Neural progenitor cell (in vitro differentiated cells): ENCODE results near the gene PRDM10. TPM values are rescaled to one million over a fixed set of nuclear protein-coding genes. Genes with fewer than 3 reads are reported as not detected.

ENCODE experiments used
- DNase-seq: peaks from one replicate; pipeline ENCODE4 v3.0.0-alpha.2; 2016; ENCODE audit warnings: low spot score
- H2AFZ ChIP-seq: fragments of 200-600 bp; sonication (generic); replicated peaks from 2 replicates; pipeline ENCODE4 v1.6.1; 2016; ENCODE audit warnings: antibody characterized with exemption
- H3F3A ChIP-seq: fragments of 200-600 bp; sonication (generic); 2 replicates; pipeline ENCODE4 v1.6.1; 2016; ENCODE audit warnings: antibody characterized with exemption, low read depth
- H3K27ac ChIP-seq: fragments of 200-600 bp; sonication (generic); 2 replicates; pipeline ENCODE4 v1.5.1; 2016; ENCODE audit warnings: mild to moderate bottlenecking
- H3K27me3 ChIP-seq: fragments of 200-600 bp; sonication (generic); 2 replicates; pipeline ENCODE4 v1.6.1; 2016; ENCODE audit warnings: mild to moderate bottlenecking, moderate library complexity
- H3K36me3 ChIP-seq: fragments of 200-600 bp; sonication (generic); 2 replicates; pipeline ENCODE4 v1.5.1; 2016
- H3K4me1 ChIP-seq: fragments of 200-600 bp; sonication (generic); 2 replicates; pipeline ENCODE4 v1.6.1; 2016; ENCODE audit warnings: mixed run types
- H3K4me2 ChIP-seq: fragments of 200-600 bp; sonication (generic); 2 replicates; pipeline ENCODE4 v1.6.1; 2016
- H3K4me3 ChIP-seq: fragments of 200-600 bp; sonication (generic); 2 replicates; pipeline ENCODE4 v1.5.1; 2016
- H3K79me2 ChIP-seq: fragments of 200-600 bp; sonication (generic); 2 replicates; pipeline ENCODE4 v1.6.1; 2016; ENCODE audit warnings: low read depth
- H3K9ac ChIP-seq: fragments of 200-600 bp; sonication (generic); 2 replicates; pipeline ENCODE4 v1.6.1; 2016
- H3K9me3 ChIP-seq: fragments of 200-600 bp; sonication (generic); 2 replicates; pipeline ENCODE4 v1.5.1; 2016; ENCODE audit warnings: low read depth
- H4K20me1 ChIP-seq: fragments of 200-600 bp; sonication (generic); 2 replicates; pipeline ENCODE4 v1.6.1; 2016; ENCODE audit warnings: low read depth
- H3K27ac Mint-ChIP-seq: 3 replicates; pipeline ENCODE4 v1.8.0; 2021; ENCODE audit warnings: mixed read lengths
- H3K27me3 Mint-ChIP-seq: 2 replicates; pipeline ENCODE4 v1.8.0; 2022; ENCODE audit warnings: low read depth, mild to moderate bottlenecking, inconsistent platforms, moderate library complexity, mixed read lengths; ENCODE audit not compliant: insufficient read depth
- H3K36me3 Mint-ChIP-seq: 3 replicates; pipeline ENCODE4 v1.8.0; 2021; ENCODE audit warnings: mixed read lengths
- H3K4me1 Mint-ChIP-seq: 3 replicates; pipeline ENCODE4 v1.8.0; 2021; ENCODE audit warnings: mixed read lengths
- H3K4me3 Mint-ChIP-seq: 3 replicates; pipeline ENCODE4 v1.8.0; 2021; ENCODE audit warnings: mild to moderate bottlenecking, moderate library complexity, mixed read lengths
- H3K9me3 Mint-ChIP-seq: 3 replicates; pipeline ENCODE4 v1.8.0; 2020; ENCODE audit warnings: mixed read lengths
- EZH2 ChIP-seq: fragments of 200-600 bp; sonication (generic); IDR thresholded peaks from 2 replicates; pipeline ENCODE4 v1.6.1; 2017; ENCODE audit warnings: antibody characterized with exemption, mild to moderate bottlenecking, moderate library complexity
- EZH2phosphoT487 ChIP-seq: fragments of 200-600 bp; sonication (generic); IDR thresholded peaks from 2 replicates; pipeline ENCODE4 v1.6.1; 2017; ENCODE audit warnings: antibody characterized with exemption
- total RNA-seq: library from RNA; depleted of rRNA; stranded (reverse); fragments of >200 nt; gene quantifications from 2 replicates; pipeline ENCODE4 v1.2.3, GENCODE V29; 2015; ENCODE audit warnings: low replicate concordance
- TF ChIP-seq, protein P1 (sequence below): fragments of 200-600 bp; sonication (generic); IDR thresholded peaks from 2 replicates; pipeline ENCODE4 v1.5.1; 2017; ENCODE audit warnings: antibody characterized with exemption, mild to moderate bottlenecking

Gene PRDM10, protein sequence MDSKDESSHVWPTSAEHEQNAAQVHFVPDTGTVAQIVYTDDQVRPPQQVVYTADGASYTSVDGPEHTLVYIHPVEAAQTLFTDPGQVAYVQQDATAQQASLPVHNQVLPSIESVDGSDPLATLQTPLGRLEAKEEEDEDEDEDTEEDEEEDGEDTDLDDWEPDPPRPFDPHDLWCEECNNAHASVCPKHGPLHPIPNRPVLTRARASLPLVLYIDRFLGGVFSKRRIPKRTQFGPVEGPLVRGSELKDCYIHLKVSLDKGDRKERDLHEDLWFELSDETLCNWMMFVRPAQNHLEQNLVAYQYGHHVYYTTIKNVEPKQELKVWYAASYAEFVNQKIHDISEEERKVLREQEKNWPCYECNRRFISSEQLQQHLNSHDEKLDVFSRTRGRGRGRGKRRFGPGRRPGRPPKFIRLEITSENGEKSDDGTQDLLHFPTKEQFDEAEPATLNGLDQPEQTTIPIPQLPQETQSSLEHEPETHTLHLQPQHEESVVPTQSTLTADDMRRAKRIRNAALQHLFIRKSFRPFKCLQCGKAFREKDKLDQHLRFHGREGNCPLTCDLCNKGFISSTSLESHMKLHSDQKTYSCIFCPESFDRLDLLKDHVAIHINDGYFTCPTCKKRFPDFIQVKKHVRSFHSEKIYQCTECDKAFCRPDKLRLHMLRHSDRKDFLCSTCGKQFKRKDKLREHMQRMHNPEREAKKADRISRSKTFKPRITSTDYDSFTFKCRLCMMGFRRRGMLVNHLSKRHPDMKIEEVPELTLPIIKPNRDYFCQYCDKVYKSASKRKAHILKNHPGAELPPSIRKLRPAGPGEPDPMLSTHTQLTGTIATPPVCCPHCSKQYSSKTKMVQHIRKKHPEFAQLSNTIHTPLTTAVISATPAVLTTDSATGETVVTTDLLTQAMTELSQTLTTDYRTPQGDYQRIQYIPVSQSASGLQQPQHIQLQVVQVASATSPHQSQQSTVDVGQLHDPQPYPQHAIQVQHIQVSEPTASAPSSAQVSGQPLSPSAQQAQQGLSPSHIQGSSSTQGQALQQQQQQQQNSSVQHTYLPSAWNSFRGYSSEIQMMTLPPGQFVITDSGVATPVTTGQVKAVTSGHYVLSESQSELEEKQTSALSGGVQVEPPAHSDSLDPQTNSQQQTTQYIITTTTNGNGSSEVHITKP
- 14.2 and 16.3 TPM in 2 replicates for total RNA-seq

DNA sequence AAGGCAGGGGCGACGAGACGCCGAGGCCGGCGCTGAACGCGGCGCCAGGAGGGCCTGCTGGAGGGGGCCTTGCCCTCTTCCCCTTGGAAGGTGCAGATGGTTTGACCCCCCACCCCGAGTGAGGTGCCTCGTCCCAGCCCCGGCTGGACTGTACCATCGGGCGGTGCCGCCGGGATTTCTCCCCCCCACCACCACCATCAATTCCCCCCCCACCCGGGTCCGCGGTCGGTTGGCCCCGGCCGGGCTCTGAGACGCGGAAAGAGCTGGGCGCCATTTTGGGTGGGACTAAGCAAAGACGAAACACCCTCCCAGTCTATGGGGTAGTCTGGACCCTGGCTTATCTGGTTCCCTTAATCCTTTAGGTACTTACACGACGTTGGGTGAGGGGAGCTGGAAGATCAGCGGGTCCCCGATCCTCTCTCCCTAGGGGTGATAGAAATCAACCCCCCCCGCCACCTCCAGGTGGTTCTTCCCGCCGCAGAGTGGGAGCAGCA is at the start of gene PRDM10:
Gene PRDM10 (minus strand): TSS at position 484 of the 494 bp plus-strand sequence. CDS start 41,871 bp downstream, outside the sequence.
- Histone ChIP-seq H3K4me2 (peak within 1 kb of the TSS; percentile 76), H4K20me1 (no peaks in the 10 kb centered on the region), H3K4me1 (peaks cover 6% of the 10 kb centered on the region), H3K36me3 (no peaks in the 10 kb centered on the region), H3F3A (peaks cover 32% of the 10 kb centered on the region), H2AFZ (peak within 1 kb of the TSS; percentile 45), H3K4me3 (peak within 1 kb of the TSS; percentile 90), H3K9me3 (no peaks in the 10 kb centered on the region), H3K9ac (peak within 1 kb of the TSS; percentile 88), H3K79me2 (peaks cover 45% of the 10 kb centered on the region), H3K27me3 (no peaks in the 10 kb centered on the region), H3K27ac (peak within 1 kb of the TSS; percentile 99)
- peak; percentile 94 for DNase-seq
- Mint-ChIP-seq H3K27ac (peak within 1 kb of the TSS; percentile 100), H3K27me3 (peaks cover 6% of the 10 kb centered on the region), H3K9me3 (peaks cover 7% of the 10 kb centered on the region), H3K4me1 (peaks cover 13% of the 10 kb centered on the region), H3K4me3 (peak within 1 kb of the TSS; percentile 99), H3K36me3 (peaks cover 9% of the 10 kb centered on the region)
- TF ChIP-seq, protein P1, sequence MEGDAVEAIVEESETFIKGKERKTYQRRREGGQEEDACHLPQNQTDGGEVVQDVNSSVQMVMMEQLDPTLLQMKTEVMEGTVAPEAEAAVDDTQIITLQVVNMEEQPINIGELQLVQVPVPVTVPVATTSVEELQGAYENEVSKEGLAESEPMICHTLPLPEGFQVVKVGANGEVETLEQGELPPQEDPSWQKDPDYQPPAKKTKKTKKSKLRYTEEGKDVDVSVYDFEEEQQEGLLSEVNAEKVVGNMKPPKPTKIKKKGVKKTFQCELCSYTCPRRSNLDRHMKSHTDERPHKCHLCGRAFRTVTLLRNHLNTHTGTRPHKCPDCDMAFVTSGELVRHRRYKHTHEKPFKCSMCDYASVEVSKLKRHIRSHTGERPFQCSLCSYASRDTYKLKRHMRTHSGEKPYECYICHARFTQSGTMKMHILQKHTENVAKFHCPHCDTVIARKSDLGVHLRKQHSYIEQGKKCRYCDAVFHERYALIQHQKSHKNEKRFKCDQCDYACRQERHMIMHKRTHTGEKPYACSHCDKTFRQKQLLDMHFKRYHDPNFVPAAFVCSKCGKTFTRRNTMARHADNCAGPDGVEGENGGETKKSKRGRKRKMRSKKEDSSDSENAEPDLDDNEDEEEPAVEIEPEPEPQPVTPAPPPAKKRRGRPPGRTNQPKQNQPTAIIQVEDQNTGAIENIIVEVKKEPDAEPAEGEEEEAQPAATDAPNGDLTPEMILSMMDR: no peak
- TF ChIP-seq EZH2phosphoT487: no peak
- TF ChIP-seq EZH2: no peak

DNA sequence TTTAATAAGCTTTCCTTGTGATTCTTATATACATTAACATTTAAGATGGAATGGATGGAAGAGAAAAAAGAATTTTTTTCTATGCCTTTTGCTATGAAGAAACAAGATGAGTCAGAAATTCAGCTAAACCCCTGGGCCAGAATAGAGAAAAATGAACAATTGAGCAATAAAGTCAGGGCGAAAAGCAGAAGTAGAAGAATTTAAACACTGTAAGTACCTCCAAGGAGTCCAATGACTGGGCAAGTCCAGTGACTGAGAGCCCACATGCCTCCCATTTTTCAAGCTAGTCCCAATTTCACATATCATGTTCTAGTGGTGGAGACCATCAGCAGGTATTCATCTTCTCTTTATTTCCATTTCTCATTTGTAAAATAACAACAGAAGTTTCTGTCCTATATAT is 48.4 kb upstream of the PRDM10 start:
- H3K4me2 ChIP-seq: no peak overlapping the region
- TF ChIP-seq EZH2 (no peak), EZH2phosphoT487 (no peak)
- TF ChIP-seq, protein P1: no peak
- peaks cover 4% of the 10 kb centered on the region for H3K4me1 Mint-ChIP-seq

DNA sequence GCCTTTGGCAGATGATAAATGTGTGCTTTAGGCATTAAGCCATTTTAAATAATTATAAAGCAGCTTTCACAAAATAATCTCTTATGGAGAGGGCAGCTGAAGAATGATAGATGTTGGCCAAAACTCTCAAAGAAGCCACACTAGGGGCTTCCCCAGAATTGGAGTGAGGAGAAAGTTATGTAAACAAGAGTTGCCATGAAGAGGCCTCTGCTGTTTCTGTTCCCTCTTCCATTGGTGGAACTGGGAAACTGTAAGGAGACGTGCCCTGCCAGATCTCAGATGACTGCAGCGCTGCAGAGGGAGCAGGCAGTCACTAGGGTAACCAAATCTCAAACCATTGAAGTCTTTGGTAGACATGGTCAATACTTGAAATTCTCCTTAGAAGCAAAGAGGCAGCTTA is 47.6 kb upstream of the PRDM10 start:
- Histone ChIP-seq H3K9me3 (no peaks in the 10 kb centered on the region), H3K36me3 (no peaks in the 10 kb centered on the region), H3K4me1 (peaks cover 18% of the 10 kb centered on the region), H3F3A (no peaks in the 10 kb centered on the region), H3K4me2 (no peak overlapping the region), H3K27ac (no peak overlapping the region), H2AFZ (peak overlapping the region; percentile 59), H3K9ac (no peak overlapping the region), H3K79me2 (no peaks in the 10 kb centered on the region), H3K4me3 (no peak overlapping the region), H3K27me3 (no peaks in the 10 kb centered on the region), H4K20me1 (no peaks in the 10 kb centered on the region)
- H3K36me3 Mint-ChIP-seq: no peaks in the 10 kb centered on the region
- peak; percentile 13 for DNase-seq
- no peak for TF ChIP-seq EZH2
- TF ChIP-seq, protein P1: no peak
- no peak for TF ChIP-seq EZH2phosphoT487
- H3K27ac Mint-ChIP-seq: no peak overlapping the region
- peaks cover 6% of the 10 kb centered on the region for H3K9me3 Mint-ChIP-seq
- no peak overlapping the region for H3K4me3 Mint-ChIP-seq
- peaks cover 4% of the 10 kb centered on the region for H3K4me1 Mint-ChIP-seq
- no peaks in the 10 kb centered on the region for H3K27me3 Mint-ChIP-seq

More for the DNA sequence above, 48.4 kb upstream of the PRDM10 start:
- DNase-seq: no peak
- Mint-ChIP-seq H3K27ac (no peak overlapping the region), H3K27me3 (no peaks in the 10 kb centered on the region), H3K9me3 (peaks cover 6% of the 10 kb centered on the region), H3K4me3 (no peak overlapping the region), H3K36me3 (no peaks in the 10 kb centered on the region)
- no peaks in the 10 kb centered on the region for H3K79me2 ChIP-seq
- peaks cover 18% of the 10 kb centered on the region for H3K4me1 ChIP-seq
- H3K4me3 ChIP-seq: no peak overlapping the region
- no peaks in the 10 kb centered on the region for H3K36me3 ChIP-seq
- no peaks in the 10 kb centered on the region for H3F3A ChIP-seq
- no peaks in the 10 kb centered on the region for H3K27me3 ChIP-seq
- no peaks in the 10 kb centered on the region for H3K9me3 ChIP-seq
- no peak overlapping the region for H3K9ac ChIP-seq
- no peaks in the 10 kb centered on the region for H4K20me1 ChIP-seq
- H3K27ac ChIP-seq: no peak overlapping the region
- no peak overlapping the region for H2AFZ ChIP-seq
